PC-3 (cell line): ENCODE results near the gene CCDC102A.

Source experiments
- CTCF ChIP-seq: fragments of 300-600 bp; sonication (generic); conservative IDR thresholded peaks from 2 replicates; pipeline ENCODE4 v1.5.1; 2017; ENCODE audit warnings: antibody characterized with exemption, low read depth, mild to moderate bottlenecking, low read length
- EZH2 ChIP-seq: fragments of 300-600 bp; sonication (generic); IDR thresholded peaks from one replicate; pipeline ENCODE4 v1.6.1; 2017; ENCODE audit warnings: antibody characterized with exemption, mild to moderate bottlenecking, low read length; ENCODE audit not compliant: unreplicated experiment

DNA sequence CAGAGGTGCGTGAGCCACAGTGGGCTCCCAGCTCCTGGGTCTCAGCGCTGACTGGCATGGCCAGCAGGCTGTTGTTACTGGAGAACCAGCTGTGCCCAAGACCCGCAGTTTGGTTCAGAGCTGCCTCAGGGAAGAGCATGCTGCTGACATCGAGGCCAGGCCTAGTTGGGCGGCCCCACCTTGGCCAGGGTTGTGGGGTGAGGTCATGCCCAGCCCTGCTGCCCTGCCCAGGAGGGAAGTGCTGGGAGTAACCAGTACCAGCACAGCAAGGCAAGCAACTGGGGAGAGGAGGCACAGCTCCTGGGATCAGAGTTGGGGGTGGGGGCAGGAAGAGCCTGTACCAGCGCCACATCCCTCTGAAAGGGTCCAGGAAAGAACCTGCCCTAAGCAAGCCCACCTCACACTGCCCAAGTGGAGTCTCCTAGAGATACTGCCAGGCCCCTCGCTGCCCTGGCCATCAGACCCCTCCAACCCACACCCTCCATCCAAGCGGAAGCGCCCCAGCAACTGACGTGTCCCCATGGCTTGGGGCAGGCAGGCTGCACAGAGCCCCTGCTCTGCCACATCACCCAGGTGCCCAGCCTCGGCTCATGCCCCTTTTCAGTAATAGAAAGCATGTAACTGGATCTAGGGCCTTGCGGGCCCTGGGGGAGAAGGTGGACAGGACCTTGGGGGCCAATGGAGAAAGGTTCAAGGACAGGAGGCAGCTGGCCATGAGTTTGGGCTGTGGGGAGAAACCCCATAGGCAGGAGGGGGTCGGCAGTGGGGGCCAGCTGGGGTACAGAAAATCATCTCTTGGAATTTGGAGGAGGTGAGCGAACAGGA, 51.1 kb downstream of the CCDC102A start:
- TF ChIP-seq CTCF: no peak
- no peak for TF ChIP-seq EZH2
